WTC11 (cell line): ENCODE data around the gene CFAP74. TPM values are rescaled to one million over a fixed set of nuclear protein-coding genes. Genes with fewer than 3 reads are reported as not detected.

ENCODE experiments used
- ATAC-seq: fragments of 200-7000 bp; cut with Tn5 transposase; 2 replicates; pipeline ENCODE4 v1.10.0; 2021; ENCODE audit warnings: mild to moderate bottlenecking, moderate library complexity
- CTCF ChIA-PET: fragments of 300-600 bp; sonication (Branson Sonifier 250); formaldehyde crosslinking; loops from one replicate; lab custom pipeline; 2021; ENCODE audit warnings: antibody characterized with exemption; lab: Charles Lee
- POLR2A ChIA-PET: fragments of 350-600 bp; sonication (Branson Sonifier 250); formaldehyde crosslinking; loops from one replicate; lab custom pipeline; 2021; ENCODE audit warnings: antibody characterized with exemption; lab: Charles Lee
- DNase-seq: peaks from one replicate; pipeline ENCODE4 v3.0.0; 2021; ENCODE audit warnings: low spot score
- H3K27ac Mint-ChIP-seq: 2 replicates; pipeline ENCODE4 v1.8.0; 2021; ENCODE audit warnings: mixed read lengths
- H3K27me3 Mint-ChIP-seq: 2 replicates; pipeline ENCODE4 v1.8.0; 2021; ENCODE audit warnings: low read depth, mild to moderate bottlenecking, moderate library complexity, mixed read lengths
- H3K36me3 Mint-ChIP-seq: 2 replicates; pipeline ENCODE4 v1.8.0; 2021; ENCODE audit warnings: mixed read lengths
- H3K4me1 Mint-ChIP-seq: 2 replicates; pipeline ENCODE4 v1.8.0; 2022; ENCODE audit warnings: mixed read lengths
- H3K4me3 Mint-ChIP-seq: 2 replicates; pipeline ENCODE4 v1.8.0; 2021; ENCODE audit warnings: mild to moderate bottlenecking, moderate library complexity, mixed read lengths
- H3K9me3 Mint-ChIP-seq: 2 replicates; pipeline ENCODE4 v1.8.0; 2021; ENCODE audit warnings: mixed read lengths
- ESRRA ChIP-seq: sonication (generic); formaldehyde crosslinking; IDR thresholded peaks from 2 replicates; pipeline ENCODE4 v1.8.1; 2022; ENCODE audit warnings: mild to moderate bottlenecking, missing genetic modification reagents, borderline replicate concordance
- FOXJ3 ChIP-seq: sonication (generic); formaldehyde crosslinking; IDR thresholded peaks from 2 replicates; pipeline ENCODE4 v1.9.0; 2021; ENCODE audit warnings: missing genetic modification reagents, mild to moderate bottlenecking, borderline replicate concordance
- KAT7 ChIP-seq: sonication (generic); formaldehyde crosslinking; IDR thresholded peaks from 2 replicates; pipeline ENCODE4 v1.8.1; 2023; ENCODE audit warnings: missing genetic modification reagents, mild to moderate bottlenecking, borderline replicate concordance
- MXD4 ChIP-seq: fragments of 250-450 bp; sonication (Bioruptor Pico); IDR thresholded peaks from 2 replicates; pipeline ENCODE4 v1.8.0; 2021; ENCODE audit warnings: mild to moderate bottlenecking, moderate library complexity, borderline replicate concordance
- OVOL2 ChIP-seq: fragments of 250-450 bp; sonication (Bioruptor Pico); IDR thresholded peaks from 2 replicates; pipeline ENCODE4 v1.9.0; 2021; ENCODE audit warnings: mild to moderate bottlenecking, borderline replicate concordance
- PRDM15 ChIP-seq: sonication (generic); formaldehyde crosslinking; IDR thresholded peaks from 2 replicates; pipeline ENCODE4 v1.8.0; 2022; ENCODE audit warnings: missing genetic modification reagents
- RORB ChIP-seq: fragments of 250-450 bp; sonication (Bioruptor Pico); IDR thresholded peaks from 2 replicates; pipeline ENCODE4 v1.9.0; 2021; ENCODE audit warnings: mild to moderate bottlenecking
- TEAD1 ChIP-seq: sonication (generic); formaldehyde crosslinking; IDR thresholded peaks from 2 replicates; pipeline ENCODE4 v1.8.0; 2022; ENCODE audit warnings: mild to moderate bottlenecking, missing genetic modification reagents
- TEAD4 ChIP-seq: sonication (generic); formaldehyde crosslinking; IDR thresholded peaks from 2 replicates; pipeline ENCODE4 v1.8.0; 2022; ENCODE audit warnings: mild to moderate bottlenecking, missing genetic modification reagents
- ZBTB21 ChIP-seq: sonication (generic); formaldehyde crosslinking; IDR thresholded peaks from 2 replicates; pipeline ENCODE4 v1.8.1; 2023; ENCODE audit warnings: mild to moderate bottlenecking, missing genetic modification reagents, borderline replicate concordance
- ZNF121 ChIP-seq: sonication (generic); formaldehyde crosslinking; IDR thresholded peaks from 2 replicates; pipeline ENCODE4 v1.8.0; 2023; ENCODE audit warnings: missing genetic modification reagents
- ZNF263 ChIP-seq: sonication (generic); formaldehyde crosslinking; IDR thresholded peaks from 2 replicates; pipeline ENCODE4 v1.8.1; 2022; ENCODE audit warnings: low read depth, mild to moderate bottlenecking, moderate library complexity, missing genetic modification reagents
- ZNF423 ChIP-seq: fragments of 250-450 bp; sonication (Bioruptor Pico); IDR thresholded peaks from 2 replicates; pipeline ENCODE4 v2.1.2; 2022; ENCODE audit warnings: mild to moderate bottlenecking, moderate library complexity
- total RNA-seq: library from RNA; stranded (reverse); gene quantifications from 3 replicates; pipeline ENCODE4 v1.2.3, GENCODE V29; 2021
- TF ChIP-seq, protein P1 (sequence below): fragments of 250-450 bp; sonication (Bioruptor Pico); IDR thresholded peaks from 2 replicates; pipeline ENCODE4 v2.1.2; 2022; ENCODE audit warnings: mild to moderate bottlenecking, moderate library complexity
- TF ChIP-seq, protein P2 (sequence below): sonication (generic); formaldehyde crosslinking; IDR thresholded peaks from 2 replicates; pipeline ENCODE4 v1.8.1; 2022; ENCODE audit warnings: mild to moderate bottlenecking, moderate library complexity, missing genetic modification reagents
- TF ChIP-seq, protein P3 (sequence below): sonication (generic); formaldehyde crosslinking; IDR thresholded peaks from 2 replicates; pipeline ENCODE4 v1.8.1; 2022; ENCODE audit warnings: low read depth, mild to moderate bottlenecking, moderate library complexity, missing genetic modification reagents, borderline replicate concordance
- TF ChIP-seq, protein P4 (sequence below): sonication (generic); formaldehyde crosslinking; IDR thresholded peaks from 2 replicates; pipeline ENCODE4 v1.8.0; 2022; ENCODE audit warnings: mild to moderate bottlenecking, missing genetic modification reagents

The CFAP74 gene
- total RNA-seq, 1 experiment from 2014 or later: 0.35 TPM

- TF ChIP-seq ZNF263 (CRISPR knock-in tag) (no peak), ZNF121 (CRISPR knock-in tag) (peak; percentile 83)
- TF ChIP-seq, protein P1, sequence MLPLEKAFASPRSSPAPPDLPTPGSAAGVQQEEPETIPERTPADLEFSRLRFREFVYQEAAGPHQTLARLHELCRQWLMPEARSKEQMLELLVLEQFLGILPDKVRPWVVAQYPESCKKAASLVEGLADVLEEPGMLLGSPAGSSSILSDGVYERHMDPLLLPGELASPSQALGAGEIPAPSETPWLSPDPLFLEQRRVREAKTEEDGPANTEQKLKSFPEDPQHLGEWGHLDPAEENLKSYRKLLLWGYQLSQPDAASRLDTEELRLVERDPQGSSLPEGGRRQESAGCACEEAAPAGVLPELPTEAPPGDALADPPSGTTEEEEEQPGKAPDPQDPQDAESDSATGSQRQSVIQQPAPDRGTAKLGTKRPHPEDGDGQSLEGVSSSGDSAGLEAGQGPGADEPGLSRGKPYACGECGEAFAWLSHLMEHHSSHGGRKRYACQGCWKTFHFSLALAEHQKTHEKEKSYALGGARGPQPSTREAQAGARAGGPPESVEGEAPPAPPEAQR (CRISPR knock-in tag): no peak
- TF ChIP-seq, protein P2, sequence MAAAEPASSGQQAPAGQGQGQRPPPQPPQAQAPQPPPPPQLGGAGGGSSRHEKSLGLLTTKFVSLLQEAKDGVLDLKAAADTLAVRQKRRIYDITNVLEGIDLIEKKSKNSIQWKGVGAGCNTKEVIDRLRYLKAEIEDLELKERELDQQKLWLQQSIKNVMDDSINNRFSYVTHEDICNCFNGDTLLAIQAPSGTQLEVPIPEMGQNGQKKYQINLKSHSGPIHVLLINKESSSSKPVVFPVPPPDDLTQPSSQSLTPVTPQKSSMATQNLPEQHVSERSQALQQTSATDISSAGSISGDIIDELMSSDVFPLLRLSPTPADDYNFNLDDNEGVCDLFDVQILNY (CRISPR knock-in tag): no peak
- TF ChIP-seq, protein P3, sequence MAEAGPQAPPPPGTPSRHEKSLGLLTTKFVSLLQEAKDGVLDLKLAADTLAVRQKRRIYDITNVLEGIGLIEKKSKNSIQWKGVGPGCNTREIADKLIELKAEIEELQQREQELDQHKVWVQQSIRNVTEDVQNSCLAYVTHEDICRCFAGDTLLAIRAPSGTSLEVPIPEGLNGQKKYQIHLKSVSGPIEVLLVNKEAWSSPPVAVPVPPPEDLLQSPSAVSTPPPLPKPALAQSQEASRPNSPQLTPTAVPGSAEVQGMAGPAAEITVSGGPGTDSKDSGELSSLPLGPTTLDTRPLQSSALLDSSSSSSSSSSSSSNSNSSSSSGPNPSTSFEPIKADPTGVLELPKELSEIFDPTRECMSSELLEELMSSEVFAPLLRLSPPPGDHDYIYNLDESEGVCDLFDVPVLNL: 0 out of 2 replicates have a peak, but pooled peaks have one; percentile 10
- POLR2A ChIA-PET: no interaction called here
- peak; percentile 42 for DNase-seq
- Mint-ChIP-seq H3K4me1 (peaks cover 23% of the 10 kb centered on the region), H3K9me3 (no peaks in the 10 kb centered on the region), H3K36me3 (peaks cover 5% of the 10 kb centered on the region), H3K27ac (no peak overlapping the region), H3K4me3 (peak overlapping the region; percentile 72), H3K27me3 (peaks cover 2% of the 10 kb centered on the region; the same call in 1 of the 2 replicates)
- CTCF ChIA-PET: interaction anchor here (0.6 to 12.0 kb wide), 7 partner anchors 78 to 262 kb away, joined by 3 to 312 read pairs (median 4); no protein-coding TSS in a partner anchor
- no peak for ATAC-seq
Observed at GRCh38 chr1:2050793-2051682, 47.5 kb upstream of the CFAP74 start.

- POLR2A ChIA-PET: no interaction called here
- ATAC-seq: no peak
Observed at GRCh38 chr1:2050461-2050792, 46.8 kb upstream of the CFAP74 start.

More at GRCh38 chr1:2050461-2050792, 46.8 kb upstream of the CFAP74 start:
- Mint-ChIP-seq H3K27me3 (peaks cover 4% of the 10 kb centered on the region; the same call in 1 of the 2 replicates), H3K4me1 (peaks cover 26% of the 10 kb centered on the region), H3K36me3 (peaks cover 2% of the 10 kb centered on the region), H3K9me3 (no peaks in the 10 kb centered on the region), H3K27ac (no peak overlapping the region), H3K4me3 (peak overlapping the region; percentile 72)
- peak; percentile 43 for DNase-seq
- TF ChIP-seq ZNF423 (no peak), TEAD1 (CRISPR knock-in tag) (0 out of 2 replicates have a peak, but pooled peaks have one; percentile 4), OVOL2 (no peak), RORB (CRISPR knock-in tag) (no peak), PRDM15 (CRISPR knock-in tag) (no peak), TEAD4 (CRISPR knock-in tag) (no peak), ESRRA (0 out of 2 replicates have a peak, but pooled peaks have one; percentile 38), ZBTB21 (CRISPR knock-in tag) (no peak), KAT7 (CRISPR knock-in tag) (0 out of 2 replicates have a peak, but pooled peaks have one; percentile 39), ZNF121 (CRISPR knock-in tag) (no peak), FOXJ3 (no peak), MXD4 (CRISPR knock-in tag) (no peak)
- TF ChIP-seq, protein P4, sequence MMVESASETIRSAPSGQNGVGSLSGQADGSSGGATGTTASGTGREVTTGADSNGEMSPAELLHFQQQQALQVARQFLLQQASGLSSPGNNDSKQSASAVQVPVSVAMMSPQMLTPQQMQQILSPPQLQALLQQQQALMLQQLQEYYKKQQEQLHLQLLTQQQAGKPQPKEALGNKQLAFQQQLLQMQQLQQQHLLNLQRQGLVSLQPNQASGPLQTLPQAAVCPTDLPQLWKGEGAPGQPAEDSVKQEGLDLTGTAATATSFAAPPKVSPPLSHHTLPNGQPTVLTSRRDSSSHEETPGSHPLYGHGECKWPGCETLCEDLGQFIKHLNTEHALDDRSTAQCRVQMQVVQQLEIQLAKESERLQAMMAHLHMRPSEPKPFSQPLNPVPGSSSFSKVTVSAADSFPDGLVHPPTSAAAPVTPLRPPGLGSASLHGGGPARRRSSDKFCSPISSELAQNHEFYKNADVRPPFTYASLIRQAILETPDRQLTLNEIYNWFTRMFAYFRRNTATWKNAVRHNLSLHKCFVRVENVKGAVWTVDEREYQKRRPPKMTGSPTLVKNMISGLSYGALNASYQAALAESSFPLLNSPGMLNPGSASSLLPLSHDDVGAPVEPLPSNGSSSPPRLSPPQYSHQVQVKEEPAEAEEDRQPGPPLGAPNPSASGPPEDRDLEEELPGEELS: 0 out of 2 replicates have a peak, but pooled peaks have one; percentile 50
- TF ChIP-seq, protein P1 (CRISPR knock-in tag): no peak
- TF ChIP-seq, protein P2 (CRISPR knock-in tag): peak; percentile 41
- TF ChIP-seq, protein P3: peak; percentile 46; the same call in 1 of the 2 replicates
- CTCF ChIA-PET: interaction anchor here (0.6 to 12.0 kb wide), 13 partner anchors 42 to 202 kb away, joined by 3 to 312 read pairs (median 3); no protein-coding TSS in a partner anchor
